Measurements from ENCODE around the gene ACSL5.

The ACSL5 gene

GRCh38 chr10:112433136-112433535, 59.2 kb downstream of the ACSL5 start:
- peak; percentile 25 to 55 for DNase-seq
- TF ChIP-seq POLR2A (IDR thresholded peaks at IDR 0.05; ENCODE audit: low read length), result no peak
- no peak for TF ChIP-seq GATA1 (IDR thresholded peaks at IDR 0.05; ENCODE audit: low read depth, low read length)

GRCh38 chr10:112434988-112435619, 61.2 kb downstream of the ACSL5 start:
- TF ChIP-seq POLR2A (IDR thresholded peaks at IDR 0.05; ENCODE audit: low read length) (no peak), GATA1 (IDR thresholded peaks at IDR 0.05; ENCODE audit: low read depth, low read length) (no peak)
- DNase-seq, result peak; percentile 63 to 76

GRCh38 chr10:112438356-112438755, 64.4 kb downstream of the ACSL5 start:
- TF ChIP-seq POLR2A (IDR thresholded peaks at IDR 0.05; ENCODE audit: low read length), result no peak
- TF ChIP-seq GATA1 (IDR thresholded peaks at IDR 0.05; ENCODE audit: low read depth, low read length), result no peak
- DNase-seq, result no peak

GRCh38 chr10:112441520-112441919, 67.6 kb downstream of the ACSL5 start:
- TF ChIP-seq GATA1 (IDR thresholded peaks at IDR 0.05; ENCODE audit: low read depth, low read length), result no peak
- no peak for TF ChIP-seq POLR2A (IDR thresholded peaks at IDR 0.05; ENCODE audit: low read length)
- DNase-seq, result no peak

GRCh38 chr10:112442063-112442462, 68.1 kb downstream of the ACSL5 start:
- no peak for TF ChIP-seq POLR2A (IDR thresholded peaks at IDR 0.05; ENCODE audit: low read length)
- no peak for TF ChIP-seq GATA1 (IDR thresholded peaks at IDR 0.05; ENCODE audit: low read depth, low read length)
- no peak for DNase-seq

- DNase-seq, result peak; percentile 51 to 52
- TF ChIP-seq GATA1 (IDR thresholded peaks at IDR 0.05; ENCODE audit: low read depth, low read length) (no peak), POLR2A (IDR thresholded peaks at IDR 0.05; ENCODE audit: low read length) (no peak)
These were observed 72.3 kb downstream of the ACSL5 start for GRCh38 chr10:112446055-112446854.

- peak; percentile 94 to 95 for DNase-seq
- TF ChIP-seq GATA1 (IDR thresholded peaks at IDR 0.05; ENCODE audit: low read depth, low read length) (no peak), POLR2A (IDR thresholded peaks at IDR 0.05; ENCODE audit: low read length) (peak; percentile 91)
These were observed 73.1 kb downstream of the ACSL5 start, which contains the start of the genes VTI1A and ZDHHC6 for GRCh38 chr10:112446855-112447619. Gene VTI1A (plus strand): TSS chr10:112447215. CDS start chr10:112447374, 159 bp downstream. Gene ZDHHC6 (minus strand): TSS chr10:112446914. CDS start chr10:112445436, 1,478 bp downstream.

GRCh38 chr10:112447620-112447928, 73.7 kb downstream of the ACSL5 start:
- no peak for DNase-seq
- TF ChIP-seq POLR2A (IDR thresholded peaks at IDR 0.05; ENCODE audit: low read length) (no peak), GATA1 (IDR thresholded peaks at IDR 0.05; ENCODE audit: low read depth, low read length) (no peak)

GRCh38 chr10:112448888-112449287, 75.0 kb downstream of the ACSL5 start:
- DNase-seq, result no peak
- TF ChIP-seq POLR2A (IDR thresholded peaks at IDR 0.05; ENCODE audit: low read length), result no peak
- TF ChIP-seq GATA1 (IDR thresholded peaks at IDR 0.05; ENCODE audit: low read depth, low read length), result no peak

- no peak for TF ChIP-seq GATA1 (IDR thresholded peaks at IDR 0.05; ENCODE audit: low read depth, low read length)
- TF ChIP-seq POLR2A (IDR thresholded peaks at IDR 0.05; ENCODE audit: low read length), result no peak
These were observed 81.2 kb downstream of the ACSL5 start for GRCh38 chr10:112454910-112455779.

GRCh38 chr10:112456533-112456932, 82.6 kb downstream of the ACSL5 start:
- TF ChIP-seq POLR2A (IDR thresholded peaks at IDR 0.05; ENCODE audit: low read length) (no peak), GATA1 (IDR thresholded peaks at IDR 0.05; ENCODE audit: low read depth, low read length) (no peak)
- peak; percentile 13 to 30 for DNase-seq

More at GRCh38 chr10:112454910-112455779, 81.2 kb downstream of the ACSL5 start:
- DNase-seq, result no peak

GRCh38 chr10:112460366-112460765, 86.5 kb downstream of the ACSL5 start:
- DNase-seq, result no peak
- TF ChIP-seq GATA1 (IDR thresholded peaks at IDR 0.05; ENCODE audit: low read depth, low read length), result no peak
- TF ChIP-seq POLR2A (IDR thresholded peaks at IDR 0.05; ENCODE audit: low read length), result no peak

Measured in erythroblast (primary cell).